Measurements from ENCODE around the gene UBR2. TPM values are rescaled to one million over a fixed set of nuclear protein-coding genes. Genes with fewer than 3 reads are reported as not detected.
"Not testable (repeated sequence)": the region's sequence is repeated elsewhere in the genome, so short reads cannot be mapped to it uniquely, and the experiment has no call there.

UBR2 gene
- total RNA-seq, 1 donor from 2014 or later: 39.6 TPM

GRCh38 chr6:42696526-42697267, 132.9 kb downstream of the UBR2 start:
- H3K4me3 ChIP-seq: no peak overlapping the region
- intact Hi-C loops (cut with DNase I): no loop called here
- H3K36me3 ChIP-seq: peaks cover 34% of the 10 kb centered on the region
- H3K9me3 ChIP-seq: no peaks in the 10 kb centered on the region
- ATAC-seq: no peak
- H3K4me1 ChIP-seq: peaks cover 16% of the 10 kb centered on the region
- no peak for TF ChIP-seq CTCF (IDR thresholded peaks at IDR 0.05)
- H3K27me3 ChIP-seq (ENCODE audit: low read depth): no peaks in the 10 kb centered on the region
- no peak overlapping the region for H3K27ac ChIP-seq
- DNase-seq: no peak

GRCh38 chr6:42697268-42697655, 133.4 kb downstream of the UBR2 start:
- no peaks in the 10 kb centered on the region for H3K27me3 ChIP-seq (ENCODE audit: low read depth)
- intact Hi-C loops (cut with DNase I): no loop called here
- H3K9me3 ChIP-seq: no peaks in the 10 kb centered on the region
- no peak for TF ChIP-seq CTCF (IDR thresholded peaks at IDR 0.05)
- DNase-seq (no peak), ATAC-seq (no peak)
- H3K4me1 ChIP-seq: peaks cover 16% of the 10 kb centered on the region
- no peak overlapping the region for H3K27ac ChIP-seq
- peaks cover 28% of the 10 kb centered on the region for H3K36me3 ChIP-seq
- H3K4me3 ChIP-seq: no peak overlapping the region

DNA sequence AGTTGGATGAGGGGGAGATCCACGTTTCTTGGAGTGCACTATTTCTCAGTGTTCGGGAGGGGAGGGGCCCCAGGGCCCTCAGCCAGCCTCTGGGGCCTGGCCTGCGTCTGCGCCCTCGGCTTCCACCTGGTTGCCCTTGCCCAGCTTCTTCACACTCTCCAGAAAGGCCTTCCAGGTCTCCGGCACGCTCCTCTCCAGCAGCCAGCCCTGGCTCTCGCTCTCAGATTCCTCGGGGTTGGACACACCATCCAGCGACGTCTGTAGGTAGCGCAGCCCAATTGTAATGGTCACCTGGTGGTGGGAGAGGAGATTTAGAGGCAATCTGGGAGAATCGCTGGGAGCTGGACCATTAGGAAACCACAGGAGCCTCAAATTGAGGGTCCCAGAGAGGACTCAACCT, 134.4 kb downstream of the UBR2 start:
- H3K36me3 ChIP-seq: peaks cover 18% of the 10 kb centered on the region
- no peak for DNase-seq
- H3K4me1 ChIP-seq: peaks cover 9% of the 10 kb centered on the region
- H3K4me3 ChIP-seq: no peak overlapping the region
- intact Hi-C loops (cut with DNase I): no loop called here
- no peak overlapping the region for H3K27ac ChIP-seq
- H3K27me3 ChIP-seq (ENCODE audit: low read depth): no peaks in the 10 kb centered on the region
- no peak for TF ChIP-seq CTCF (IDR thresholded peaks at IDR 0.05)
- H3K9me3 ChIP-seq: no peaks in the 10 kb centered on the region
- no peak for ATAC-seq

DNA sequence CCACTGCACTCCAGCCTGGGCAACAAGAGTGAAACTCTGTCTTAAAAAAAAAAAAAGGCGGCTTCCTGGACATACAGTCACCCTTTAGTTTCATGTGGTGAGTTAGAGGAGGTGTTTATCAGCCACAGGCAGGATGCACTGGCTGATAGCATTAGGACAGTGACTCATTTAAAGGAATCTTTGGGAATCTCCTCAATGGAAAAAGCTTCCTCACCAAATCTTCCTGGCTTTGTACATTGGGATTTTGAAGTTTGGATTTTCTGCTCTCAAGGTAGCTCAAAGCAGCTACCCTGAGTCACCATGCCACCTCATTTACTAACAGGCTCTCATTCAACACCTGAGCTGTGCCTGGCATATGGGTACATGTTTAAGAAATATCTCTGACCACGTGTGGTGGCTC, 138.4 kb downstream of the UBR2 start:
- intact Hi-C loops (cut with DNase I): no loop called here
- no peak overlapping the region for H3K27ac ChIP-seq
- H3K27me3 ChIP-seq (ENCODE audit: low read depth): no peaks in the 10 kb centered on the region
- H3K9me3 ChIP-seq: no peaks in the 10 kb centered on the region
- no peaks in the 10 kb centered on the region for H3K4me1 ChIP-seq
- H3K36me3 ChIP-seq: no peaks in the 10 kb centered on the region
- DNase-seq: no peak
- ATAC-seq: no peak
- no peak overlapping the region for H3K4me3 ChIP-seq
- no peak for TF ChIP-seq CTCF (IDR thresholded peaks at IDR 0.05)

GRCh38 chr6:42702786-42703185, 139.0 kb downstream of the UBR2 start:
- intact Hi-C loops (cut with DNase I); H3K36me3 ChIP-seq; H3K4me1 ChIP-seq; ATAC-seq; H3K27me3 ChIP-seq (ENCODE audit: low read depth); H3K4me3 ChIP-seq; H3K27ac ChIP-seq; H3K9me3 ChIP-seq; DNase-seq: not testable (repeated sequence)

DNA sequence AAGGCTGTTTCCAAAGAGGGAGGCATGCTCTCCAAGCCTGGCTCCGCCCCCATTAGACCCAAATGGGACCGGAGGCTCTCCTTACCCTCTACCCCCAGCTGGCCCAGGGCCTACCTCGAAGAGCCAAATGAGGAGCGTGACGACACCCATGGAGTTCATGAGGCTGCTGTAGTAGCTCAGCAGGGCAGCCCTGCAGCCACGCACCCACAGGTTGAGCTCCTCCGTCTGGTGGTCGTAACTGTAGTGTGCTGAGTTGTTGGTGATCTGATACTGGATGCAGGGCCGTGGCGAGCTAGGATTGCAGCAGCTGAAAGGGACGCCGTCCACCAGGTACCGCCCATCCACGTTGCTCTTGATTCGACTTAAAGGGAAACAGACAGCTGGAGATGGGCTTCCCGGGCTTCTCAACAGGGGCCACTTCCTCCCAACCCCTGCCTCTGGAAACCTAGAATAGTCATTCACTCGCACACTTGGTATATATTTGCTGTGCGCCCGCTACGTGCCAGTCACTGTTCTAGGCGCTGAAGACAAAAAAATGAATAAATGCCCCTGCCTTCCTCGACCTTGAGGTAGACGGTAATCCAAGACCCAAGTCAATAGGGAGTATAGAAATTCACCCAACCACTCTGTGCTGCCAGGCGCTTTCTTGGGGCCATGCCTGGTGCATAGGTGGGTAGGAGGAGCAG, 140.6 kb downstream of the UBR2 start:
- intact Hi-C loops (cut with DNase I): no loop called here
- DNase-seq: no peak
- H3K4me3 ChIP-seq: no peak overlapping the region
- H3K4me1 ChIP-seq: no peaks in the 10 kb centered on the region
- no peaks in the 10 kb centered on the region for H3K36me3 ChIP-seq
- no peaks in the 10 kb centered on the region for H3K27me3 ChIP-seq (ENCODE audit: low read depth)
- H3K27ac ChIP-seq: no peak overlapping the region
- no peak for ATAC-seq
- H3K9me3 ChIP-seq: no peaks in the 10 kb centered on the region
- no peak for TF ChIP-seq CTCF (IDR thresholded peaks at IDR 0.05)
